ENCODE measurements around the gene SYDE1. TPM values are rescaled to one million over a fixed set of nuclear protein-coding genes. Genes with fewer than 3 reads are reported as not detected.

SYDE1 gene
- total and polyA plus RNA-seq, 12 donors = 9.4 to 17.1 (median 12.8) TPM

- H3K4me1 ChIP-seq = peaks cover 0 to 29% (median 15%) of the 10 kb centered on the region in 9 donors
- H3K9me3 ChIP-seq = peaks cover 0 to 36% (median 16%) of the 10 kb centered on the region in 11 donors
- WGBS, 2 donors = 68 to 93% methylated on average over 1 of the region's 1 CpG
- intact Hi-C loops (cut with DNase I) = loop anchor here in 5 of 10 donors (5.0 to 10.0 kb wide), 5 partner anchors 33 to 350 kb away; no protein-coding TSS in a partner anchor
- H3K27ac ChIP-seq = no peak overlapping the region
- H3K27me3 ChIP-seq = peaks cover 0 to 20% (median 0%) of the 10 kb centered on the region in 7 donors
- no peak for ATAC-seq
- H3K4me3 ChIP-seq = no peak overlapping the region
- peaks cover 0 to 7% (median 4%) of the 10 kb centered on the region in 9 donors for H3K36me3 ChIP-seq
- DNase-seq = no peak
- TF ChIP-seq CTCF (IDR thresholded peaks at IDR 0.05) = no peak
Observed at GRCh38 chr19:15104411-15104810, 2.8 kb upstream of the SYDE1 start.

GRCh38 chr19:15105044-15105443 lies 2.2 kb upstream of the SYDE1 start:
- Histone ChIP-seq H3K4me3 (no peak overlapping the region), H3K9me3 (peaks cover 0 to 36% (median 16%) of the 10 kb centered on the region in 11 donors), H3K36me3 (peaks cover 0 to 13% (median 9%) of the 10 kb centered on the region in 9 donors), H3K27ac (no peak overlapping the region), H3K27me3 (peaks cover 0 to 20% (median 0%) of the 10 kb centered on the region in 7 donors), H3K4me1 (peaks cover 0 to 29% (median 15%) of the 10 kb centered on the region in 9 donors)
- TF ChIP-seq CTCF (IDR thresholded peaks at IDR 0.05) = no peak
- intact Hi-C loops (cut with DNase I) = loop anchor here in 3 of 10 donors (10.0 kb wide), 3 partner anchors 140 to 350 kb away; no protein-coding TSS in a partner anchor
- DNase-seq (no peak), ATAC-seq (no peak)
- WGBS, 2 donors = 92 to 98% methylated on average over 3 of the region's 3 CpGs

GRCh38 chr19:15108145-15108844 lies 1.1 kb downstream of the SYDE1 start:
- peaks cover 0 to 46% (median 35%) of the 10 kb centered on the region in 9 donors for H3K36me3 ChIP-seq
- intact Hi-C loops (cut with DNase I) = loop anchor here in 3 of 10 donors (10.0 kb wide), 3 partner anchors 137 to 347 kb away; no protein-coding TSS in a partner anchor
- H3K4me3 ChIP-seq = peak overlapping the region; percentile 74 to 96 (median 90)
- ATAC-seq (peak; percentile 11 to 62 (median 44)), DNase-seq (no peak)
- 32 to 36% methylated on average over 10 of the region's 10 CpGs for WGBS, 2 donors
- H3K27me3 ChIP-seq = peaks cover 0 to 20% (median 0%) of the 10 kb centered on the region in 7 donors
- H3K27ac ChIP-seq = peak overlapping the region; percentile 91 to 98 (median 97)
- TF ChIP-seq CTCF (IDR thresholded peaks at IDR 0.05) = no peak
- peaks cover 0 to 21% (median 15%) of the 10 kb centered on the region in 9 donors for H3K4me1 ChIP-seq
- H3K9me3 ChIP-seq = peaks cover 0 to 19% (median 12%) of the 10 kb centered on the region in 11 donors

GRCh38 chr19:15108845-15109767 lies 1.9 kb downstream of the SYDE1 start:
- no peak for TF ChIP-seq CTCF (IDR thresholded peaks at IDR 0.05)
- DNase-seq (no peak), ATAC-seq (no peak)
- intact Hi-C loops (cut with DNase I) = loop anchor here in 3 of 10 donors (10.0 kb wide), 3 partner anchors 136 to 346 kb away; no protein-coding TSS in a partner anchor
- 86 to 89% methylated on average over 21 of the region's 21 CpGs for WGBS, 2 donors
- Histone ChIP-seq H3K9me3 (peaks cover 0 to 11% (median 5%) of the 10 kb centered on the region in 11 donors), H3K36me3 (peaks cover 0 to 54% (median 40%) of the 10 kb centered on the region in 9 donors), H3K27me3 (peaks cover 0 to 20% (median 0%) of the 10 kb centered on the region in 7 donors), H3K4me3 (peak overlapping the region in 7 of 10 donors; percentile 74 to 96 (median 93)), H3K27ac (peak overlapping the region in 9 of 10 donors; percentile 91 to 98 (median 97)), H3K4me1 (peaks cover 0 to 26% (median 17%) of the 10 kb centered on the region in 9 donors)
